T-cell (primary cell): ENCODE results near the gene SPAST. TPM values are rescaled to one million over a fixed set of nuclear protein-coding genes. Genes with fewer than 3 reads are reported as not detected.
A peak's percentile ranks its signal among the peaks of the same experiment; 100 is the strongest.
"Not testable (repeated sequence)": the region's sequence is repeated elsewhere in the genome, so short reads cannot be mapped to it uniquely, and the experiment has no call there.

Experiments
- ATAC-seq, 4 experiments: fragments of 200-7000 bp in 3 of 4; fragments of 150-1000 bp in 1 of 4; cut with Tn5 transposase; replicated peaks in 1 of 4; 1 replicate in 3 of 4; 2 replicates in 1 of 4; pipeline ENCODE4 v1.10.0; 2021; ENCODE audit warnings: moderate library complexity in 3 of 4, mild to moderate bottlenecking in 2 of 4, moderate number of reproducible peaks in 1 of 4
- CTCF ChIA-PET, 2 donors: fragments of 300-600 bp; sonication (Branson Sonifier 250); formaldehyde crosslinking; loops; one replicate each; lab custom pipeline; 2022; ENCODE audit warnings: antibody characterized with exemption in 2 of 2; lab: Charles Lee
- POLR2A ChIA-PET, 2 donors: fragments of 300-600 bp; sonication (Branson Sonifier 250); formaldehyde crosslinking; loops; one replicate each; lab custom pipeline; 2022; ENCODE audit warnings: antibody characterized with exemption in 2 of 2; lab: Charles Lee
- DNase-seq, 35 experiments: peaks; one replicate each; pipeline versions ENCODE4 v3.0.0 to v3.0.0-alpha.2; 2013 to 2023
- H3K27ac ChIP-seq: one replicate; pipeline ENCODE4 v1.5.1; 2013; ENCODE audit warnings: low read length
- H3K27me3 ChIP-seq, 2 experiments: replicated peaks in 1 of 2; 1 replicate in 1 of 2; 2 replicates in 1 of 2; pipeline versions ENCODE4 v1.6.1 to v1.7.0; 2013; ENCODE audit warnings: low read length in 1 of 2, mixed read lengths in 1 of 2; ENCODE audit not compliant: control insufficient read depth in 2 of 2, insufficient read depth in 2 of 2; ENCODE audit errors: extremely low read depth in 1 of 2
- H3K36me3 ChIP-seq, 2 donors: 1 replicate in 1 of 2; 2 replicates in 1 of 2; pipeline versions ENCODE4 v1.6.1 to v1.7.0; 2013; ENCODE audit warnings: low read length in 1 of 2; ENCODE audit not compliant: control insufficient read depth in 2 of 2, insufficient read depth in 1 of 2; ENCODE audit errors: extremely low read depth in 1 of 2
- H3K4me1 ChIP-seq, 2 experiments: 1 replicate in 1 of 2; 2 replicates in 1 of 2; pipeline versions ENCODE4 v1.6.1 to v1.7.0; 2013; ENCODE audit warnings: low read length in 2 of 2, mixed read lengths in 1 of 2; ENCODE audit not compliant: insufficient read depth in 2 of 2, control insufficient read depth in 1 of 2; ENCODE audit errors: extremely low read depth in 1 of 2
- H3K4me3 ChIP-seq, 2 donors: 1 replicate in 1 of 2; 2 replicates in 1 of 2; pipeline versions ENCODE4 v1.5.1 to v1.7.0; 2013; ENCODE audit warnings: mild to moderate bottlenecking in 2 of 2, low read length in 1 of 2, moderate library complexity in 1 of 2; ENCODE audit not compliant: control insufficient read depth in 1 of 2; ENCODE audit errors: extremely low read depth in 1 of 2
- H3K9me3 ChIP-seq: 2 replicates; pipeline ENCODE4 v1.7.0; 2013
- H3K27ac Mint-ChIP-seq, 2 donors: one replicate each; pipeline ENCODE4 v1.8.0; 2020 to 2021; ENCODE audit warnings: mild to moderate bottlenecking in 2 of 2, mixed read lengths in 2 of 2
- H3K27me3 Mint-ChIP-seq, 2 donors: one replicate each; pipeline ENCODE4 v1.8.0; 2021 to 2022; ENCODE audit warnings: mixed read lengths in 2 of 2
- H3K36me3 Mint-ChIP-seq: one replicate; pipeline ENCODE4 v1.8.0; 2021; ENCODE audit warnings: mixed read lengths
- H3K4me1 Mint-ChIP-seq, 3 donors: one replicate each; pipeline ENCODE4 v1.8.0; 2020 to 2022; ENCODE audit warnings: mixed read lengths in 3 of 3, mild to moderate bottlenecking in 1 of 3
- H3K4me3 Mint-ChIP-seq, 3 donors: one replicate each; pipeline ENCODE4 v1.8.0; 2020 to 2022; ENCODE audit warnings: mild to moderate bottlenecking in 3 of 3, mixed read lengths in 3 of 3, moderate library complexity in 3 of 3
- H3K9me3 Mint-ChIP-seq, 3 donors: one replicate each; pipeline ENCODE4 v1.8.0; 2020 to 2022; ENCODE audit warnings: mixed read lengths in 3 of 3
- WGBS: methylation state at CpG from one replicate; pipeline ENCODE4 v1.1.5; 2013; ENCODE audit warnings: missing lambda C conversion rate; ENCODE audit not compliant: insufficient coverage; 5-methylcytosine and 5-hydroxymethylcytosine counted together
- total RNA-seq, 35 experiments: library from RNA in 6 of 35; stranded (reverse) in 6 of 35; fragments of 120-200 nt in 1 of 35; gene quantifications; one replicate each; pipeline versions ENCODE4 v1.2.1 to v1.2.4 and lab custom pipeline; 2013 to 2026

The SPAST gene
- total RNA-seq, 5 donors from 2014 or later (not counting 1 experiment from before 2014, with no cell fraction given): 17.7 to 21.9 (median 19.9) TPM

DNA sequence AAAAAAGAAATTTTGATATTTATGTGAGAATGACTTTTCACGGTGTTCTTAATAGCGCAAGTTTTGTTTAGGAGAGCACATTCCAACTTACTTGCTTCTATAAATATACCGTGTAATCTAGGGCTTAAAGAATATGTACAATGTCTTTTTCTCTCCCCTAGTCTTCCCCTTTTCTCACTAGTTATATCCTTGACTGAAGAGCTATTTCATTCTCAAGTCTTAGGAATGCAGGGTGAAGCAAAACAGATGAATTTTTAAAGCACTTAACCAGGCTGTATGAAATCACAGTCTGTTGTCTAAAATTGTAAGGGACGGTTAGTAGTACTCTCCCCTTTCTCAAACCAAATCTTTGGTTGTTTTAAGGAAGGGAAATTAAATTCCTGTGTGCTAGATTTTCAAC, 72.7 kb downstream of the SPAST start:
- Mint-ChIP-seq H3K4me1 (no peaks in the 10 kb centered on the region), H3K27ac (no peak overlapping the region), H3K4me3 (no peak overlapping the region), H3K27me3 (no peaks in the 10 kb centered on the region), H3K36me3 (peaks cover 36% of the 10 kb centered on the region), H3K9me3 (no peaks in the 10 kb centered on the region)
- Histone ChIP-seq H3K9me3 (no peaks in the 10 kb centered on the region), H3K4me3 (no peak overlapping the region), H3K36me3 (peaks cover 5 to 27% of the 10 kb centered on the region in 2 donors), H3K27ac (no peak overlapping the region), H3K4me1 (no peaks in the 10 kb centered on the region), H3K27me3 (no peaks in the 10 kb centered on the region)
- DNase-seq (no peak), ATAC-seq (no peak)
- ChIA-PET POLR2A (no interaction called here), CTCF (interaction anchor here in 1 of 2 donors (0.6 kb wide), 1 partner anchor 229 kb away, joined by 5 read pairs; no protein-coding TSS in a partner anchor)
- WGBS: no CpG with 5 or more reads among the region's 4 CpGs

DNA sequence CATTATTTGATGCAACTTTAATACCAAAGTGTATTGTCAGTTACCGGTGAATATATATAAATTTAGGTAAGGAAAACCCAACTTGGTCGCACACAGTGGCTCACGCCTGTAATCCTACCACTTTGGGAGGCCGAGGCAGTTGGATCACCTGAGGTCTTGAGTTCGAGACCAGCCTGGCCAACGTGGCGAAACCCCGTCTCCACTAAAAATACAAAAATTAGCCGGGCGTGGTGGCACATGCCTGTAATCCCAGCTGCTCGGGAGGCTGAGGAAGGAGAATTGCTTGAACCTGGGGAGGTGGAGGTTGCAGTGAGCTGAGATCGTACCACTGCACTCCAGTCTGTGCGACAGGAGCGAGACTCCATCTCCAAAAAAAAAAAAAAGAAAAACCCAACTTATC, 88.2 kb downstream of the SPAST start:
- H3K9me3 Mint-ChIP-seq, H3K4me1 Mint-ChIP-seq, H3K27ac ChIP-seq, H3K27ac Mint-ChIP-seq, H3K4me3 ChIP-seq, H3K4me1 ChIP-seq, ATAC-seq, POLR2A ChIA-PET, DNase-seq, H3K27me3 Mint-ChIP-seq, H3K27me3 ChIP-seq, H3K36me3 ChIP-seq, CTCF ChIA-PET, H3K9me3 ChIP-seq, H3K4me3 Mint-ChIP-seq: not testable (repeated sequence)
- WGBS: no CpG with 5 or more reads among the region's 14 CpGs
- peaks cover 18% of the 10 kb centered on the region for H3K36me3 Mint-ChIP-seq

DNA sequence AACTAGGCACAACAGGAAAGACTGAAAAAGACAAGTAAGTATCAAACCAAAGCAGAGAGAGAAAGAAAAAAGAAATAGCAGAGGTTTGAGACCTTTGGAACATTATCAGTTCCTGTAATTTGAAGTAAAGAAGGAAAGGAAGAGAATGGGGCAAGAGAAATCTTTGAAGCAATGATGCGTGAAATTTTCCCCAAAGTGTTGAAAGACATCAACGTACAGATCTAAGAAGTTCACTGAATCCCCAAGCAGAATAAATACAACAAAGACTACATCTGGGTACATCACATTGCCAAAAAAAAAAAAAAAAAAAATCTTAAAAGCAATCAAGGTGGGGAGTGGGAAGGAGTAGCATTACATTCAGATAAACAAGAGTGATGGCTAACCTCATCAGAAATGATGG, 96.3 kb downstream of the SPAST start:
- Histone ChIP-seq H3K4me1 (peaks cover 0 to 5% of the 10 kb centered on the region in 2 experiments), H3K27ac (no peak overlapping the region), H3K36me3 (peaks cover 0 to 2% of the 10 kb centered on the region in 2 donors), H3K9me3 (no peaks in the 10 kb centered on the region), H3K4me3 (no peak overlapping the region), H3K27me3 (no peaks in the 10 kb centered on the region)
- CTCF ChIA-PET: no interaction called here
- no peak overlapping the region for H3K27ac Mint-ChIP-seq
- whole genome bisulfite sequencing: no CpG with 5 or more reads among the region's 2 CpGs
- no peak for DNase-seq
- POLR2A ChIA-PET: no interaction called here
- H3K9me3 Mint-ChIP-seq: peaks cover 0 to 3% (median 0%) of the 10 kb centered on the region in 3 donors
- no peak overlapping the region for H3K4me3 Mint-ChIP-seq
- peaks cover 0 to 5% (median 5%) of the 10 kb centered on the region in 3 donors for H3K4me1 Mint-ChIP-seq
- H3K36me3 Mint-ChIP-seq: peaks cover 4% of the 10 kb centered on the region
- no peaks in the 10 kb centered on the region for H3K27me3 Mint-ChIP-seq
- no peak for ATAC-seq

DNA sequence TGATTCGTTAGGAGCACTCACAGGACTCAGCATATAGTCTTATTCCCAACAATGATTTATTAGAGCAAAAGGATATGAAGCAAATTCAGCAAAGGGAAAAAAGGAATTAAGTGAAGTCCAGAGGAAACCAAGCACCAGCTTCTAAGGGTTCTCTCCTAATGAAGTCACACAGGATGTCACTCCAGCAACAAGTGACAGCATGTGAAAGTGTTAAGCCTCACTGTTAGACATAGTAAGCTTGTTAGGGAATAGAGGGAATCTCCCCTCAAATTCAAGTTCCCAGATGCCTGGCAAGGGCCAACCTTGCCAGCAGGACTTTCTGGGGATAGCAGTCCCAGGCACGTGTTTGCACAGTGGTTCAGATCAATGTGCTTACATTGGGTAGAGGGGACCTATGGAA, 97.9 kb downstream of the SPAST start:
- Mint-ChIP-seq H3K4me3 (no peak overlapping the region), H3K36me3 (peaks cover 1% of the 10 kb centered on the region), H3K27ac (no peak overlapping the region), H3K4me1 (peaks cover 10 to 14% (median 13%) of the 10 kb centered on the region in 3 donors), H3K9me3 (peaks cover 0 to 3% (median 0%) of the 10 kb centered on the region in 3 donors), H3K27me3 (no peaks in the 10 kb centered on the region)
- no peaks in the 10 kb centered on the region for H3K9me3 ChIP-seq
- DNase-seq (no peak), ATAC-seq (no peak)
- 100% methylated on average over 1 of the region's 2 CpGs for WGBS
- no peaks in the 10 kb centered on the region for H3K27me3 ChIP-seq
- H3K4me1 ChIP-seq: peaks cover 0 to 5% of the 10 kb centered on the region in 2 experiments
- no peak overlapping the region for H3K4me3 ChIP-seq
- ChIA-PET POLR2A (no interaction called here), CTCF (no interaction called here)
- peaks cover 0 to under 1% of the 10 kb centered on the region in 2 donors for H3K36me3 ChIP-seq
- no peak overlapping the region for H3K27ac ChIP-seq

DNA sequence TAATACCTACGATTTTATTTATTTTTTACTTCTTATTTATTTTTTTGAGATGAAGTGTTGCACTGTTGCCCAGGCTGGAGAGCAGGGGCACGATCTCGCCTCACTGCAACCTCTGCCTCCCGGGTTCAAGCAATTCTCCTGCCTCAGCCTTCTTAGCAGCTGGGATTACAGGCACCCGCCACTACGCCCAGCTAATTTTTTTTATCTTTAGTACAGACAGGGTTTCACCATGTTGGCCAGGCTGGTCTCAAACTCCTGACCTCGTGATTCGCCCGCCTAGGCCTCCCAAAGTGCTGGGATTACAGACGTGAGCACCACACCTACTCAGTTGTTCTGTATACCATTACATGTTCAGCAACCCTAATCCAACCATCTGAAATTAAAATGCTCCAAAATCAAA, 100.9 kb downstream of the SPAST start:
- H3K9me3 Mint-ChIP-seq, H3K27me3 ChIP-seq, POLR2A ChIA-PET, DNase-seq, H3K9me3 ChIP-seq, H3K36me3 ChIP-seq, H3K27me3 Mint-ChIP-seq, H3K36me3 Mint-ChIP-seq, CTCF ChIA-PET, ATAC-seq, H3K4me1 ChIP-seq, H3K27ac ChIP-seq, H3K4me3 ChIP-seq: not testable (repeated sequence)
- Mint-ChIP-seq H3K4me1 (peaks cover 27 to 34% (median 32%) of the 10 kb centered on the region in 3 donors), H3K4me3 (peak overlapping the region; percentile 97 to 99 (median 98)), H3K27ac (peak overlapping the region; percentile 16 to 57)
- 90% methylated on average over 9 of the region's 10 CpGs for WGBS

DNA sequence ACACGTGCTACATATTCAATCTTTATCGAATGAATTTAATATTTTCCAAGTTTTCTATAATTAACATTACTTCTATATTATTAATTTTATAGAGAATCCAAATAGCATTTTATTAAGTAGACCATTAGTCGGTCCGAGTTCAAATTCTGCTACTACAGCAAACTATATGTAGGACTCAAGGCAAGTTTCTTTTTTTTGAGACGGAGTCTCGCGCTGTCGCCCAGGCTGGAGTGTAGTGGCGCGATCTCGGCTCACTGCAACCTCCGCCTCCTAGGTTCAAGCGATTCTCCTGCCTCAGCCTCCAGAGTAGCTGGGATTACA, 101.6 kb downstream of the SPAST start:
- H3K27ac Mint-ChIP-seq: peak overlapping the region; percentile 94 to 98
- H3K27me3 ChIP-seq, DNase-seq, H3K36me3 ChIP-seq, H3K9me3 Mint-ChIP-seq, H3K36me3 Mint-ChIP-seq, H3K4me1 ChIP-seq, H3K27me3 Mint-ChIP-seq, H3K9me3 ChIP-seq: not testable (repeated sequence)
- ChIA-PET POLR2A (interaction anchor here in 1 of 2 donors (1.1 kb wide), 1 partner anchor 125 kb away, joined by 4 read pairs; the partner anchor contains the start of gene DPY30), CTCF (interaction anchor here in 1 of 2 donors (0.5 to 1.2 kb wide), 4 partner anchors 101 to 557 kb away, joined by 3 to 9 read pairs (median 4); partner anchors contain the start of genes DPY30 and SPAST)
- ATAC-seq: peak; percentile 2 to 15 (median 13)
- 0% methylated on average over 8 of the region's 13 CpGs for WGBS
- H3K27ac ChIP-seq: peak overlapping the region; percentile 47
- H3K4me3 Mint-ChIP-seq: peak overlapping the region; percentile 97 to 99 (median 98)
- H3K4me1 Mint-ChIP-seq: peaks cover 27 to 37% (median 36%) of the 10 kb centered on the region in 3 donors
- peak overlapping the region; percentile 69 to 95 for H3K4me3 ChIP-seq
